GM21528 (cell line): Measurements from ENCODE around the gene PAPPA.

ENCODE experiments used
- ATAC-seq: cut with Tn5 transposase; IDR thresholded peaks from one replicate; pipeline ENCODE4 v1.9.1; 2021; ENCODE audit warnings: mild to moderate bottlenecking, moderate library complexity; ENCODE audit not compliant: unreplicated experiment, low FRiP score

Gene PAPPA

GRCh38 chr9:116334546-116335150 is 181.1 kb downstream of the PAPPA start:
- ATAC-seq = no peak

DNA sequence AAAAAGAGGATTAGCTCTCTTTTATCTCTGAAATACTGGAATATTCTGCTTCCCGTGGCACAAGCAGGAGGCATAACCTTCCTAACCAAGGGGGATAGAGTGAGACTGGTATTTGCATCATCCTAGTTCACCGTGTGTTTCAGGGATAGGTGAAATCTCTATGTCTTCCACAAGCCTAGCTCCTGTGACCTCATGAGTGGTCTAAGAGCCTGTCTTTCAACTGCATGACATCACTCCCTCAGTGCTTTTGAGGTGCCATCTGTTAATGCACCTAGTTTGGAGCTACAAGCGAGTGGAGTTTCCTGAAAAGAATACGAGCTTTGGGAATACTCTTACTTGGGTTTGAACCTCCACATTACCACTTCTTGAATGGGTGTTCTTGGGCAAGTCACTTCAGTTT is 181.8 kb downstream of the PAPPA start:
- no peak for ATAC-seq

- ATAC-seq = no peak
Measured at GRCh38 chr9:116336133-116336862, 182.7 kb downstream of the PAPPA start.

DNA sequence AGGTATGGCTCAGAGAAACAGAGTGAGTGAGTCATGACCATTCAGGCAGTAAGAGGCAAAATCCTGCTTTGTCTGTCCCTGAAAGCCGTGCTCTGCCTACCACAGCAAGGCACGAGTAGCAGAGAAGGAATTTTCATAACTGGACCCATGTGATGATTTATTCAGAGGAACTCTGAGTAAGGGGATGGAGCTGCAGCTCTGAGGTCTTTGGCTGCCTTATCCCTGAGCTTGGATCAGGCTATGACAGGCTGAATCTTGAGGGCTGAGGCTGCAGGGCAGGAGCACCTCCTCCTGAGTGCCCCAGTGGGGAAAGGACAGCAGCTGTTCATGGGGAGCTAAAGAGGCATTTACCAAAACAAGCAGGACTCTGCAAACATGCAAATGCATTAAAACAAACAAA is 183.4 kb downstream of the PAPPA start:
- ATAC-seq = no peak

DNA sequence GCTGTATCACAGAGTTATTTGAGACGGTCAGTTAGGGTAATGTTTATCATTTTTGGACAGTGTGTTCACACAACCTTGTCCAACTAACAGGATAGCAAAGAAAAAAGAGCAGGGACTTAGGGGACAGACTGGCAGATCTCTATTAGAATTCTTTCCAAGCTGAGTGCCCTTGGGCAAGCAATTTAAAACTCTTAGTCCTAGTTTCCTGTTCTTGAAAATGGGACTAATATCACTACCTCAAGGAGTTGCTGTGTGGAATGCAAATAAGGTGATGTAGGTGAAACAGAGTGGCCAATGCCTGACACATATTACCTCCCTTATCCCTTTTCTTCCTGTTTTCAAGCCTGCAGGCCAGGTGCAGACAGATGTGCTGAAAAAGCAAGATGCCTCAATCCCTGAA is 186.7 kb downstream of the PAPPA start:
- no peak for ATAC-seq

GRCh38 chr9:116342061-116342460 is 188.5 kb downstream of the PAPPA start:
- ATAC-seq = no peak

DNA sequence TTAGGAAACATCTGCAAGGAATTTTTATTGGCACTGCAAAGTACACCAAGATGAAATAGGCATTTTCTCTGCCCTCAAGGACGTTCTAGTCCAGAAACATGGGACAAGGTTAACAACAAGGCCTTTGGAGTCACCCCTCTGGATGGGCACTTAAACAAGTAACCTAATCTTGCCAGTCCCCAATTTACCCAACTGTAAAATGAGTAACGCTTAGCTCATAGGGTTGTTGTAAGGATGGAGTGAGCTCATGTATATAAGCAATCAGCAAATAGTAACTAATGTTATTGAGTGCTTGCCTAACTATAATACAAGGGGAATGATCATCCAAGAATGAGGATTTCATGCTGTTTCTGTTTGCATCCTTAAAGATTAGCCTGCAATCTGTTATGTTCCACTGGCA is 189.3 kb downstream of the PAPPA start:
- ATAC-seq = no peak

GRCh38 chr9:116344416-116344815 is 190.8 kb downstream of the PAPPA start:
- ATAC-seq = no peak

DNA sequence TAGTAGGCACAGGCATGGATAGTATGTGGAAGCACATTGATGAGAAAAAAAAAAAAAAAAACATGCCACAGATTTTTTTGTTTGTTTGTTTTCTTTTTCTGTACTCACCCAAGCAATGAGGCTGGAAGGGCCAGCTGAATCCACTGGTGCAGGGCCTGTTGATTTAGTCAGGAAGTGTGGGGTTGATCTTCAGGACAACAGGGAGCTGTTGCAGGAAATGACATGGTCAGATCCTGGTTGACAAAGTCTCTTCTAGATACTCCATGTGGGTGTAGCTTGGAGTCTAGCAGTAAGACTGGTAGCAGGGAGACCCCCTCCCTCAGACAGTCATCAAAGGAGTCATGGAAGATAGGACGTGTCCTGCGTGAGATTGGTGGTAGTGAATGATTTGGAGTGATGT is 191.8 kb downstream of the PAPPA start:
- ATAC-seq = no peak

DNA sequence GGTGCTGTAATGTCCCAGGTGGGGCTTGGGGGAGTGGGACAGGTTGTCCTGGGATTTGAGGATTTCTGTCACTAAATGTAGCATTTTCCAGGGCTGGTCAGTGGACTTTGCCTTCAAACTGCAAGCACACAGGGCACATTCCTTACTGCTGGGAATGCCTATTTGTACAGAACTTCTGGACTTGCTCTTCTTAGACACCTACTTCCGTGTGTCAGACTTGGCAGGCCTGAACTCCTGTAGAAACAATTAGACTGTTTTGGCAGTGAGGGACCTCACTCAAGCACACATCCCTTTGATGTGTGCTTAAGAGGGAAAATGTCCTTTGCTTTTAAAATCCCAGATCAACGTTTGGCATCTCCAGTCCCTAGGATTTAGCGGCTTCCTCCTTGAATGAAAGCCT is 192.2 kb downstream of the PAPPA start:
- no peak for ATAC-seq

DNA sequence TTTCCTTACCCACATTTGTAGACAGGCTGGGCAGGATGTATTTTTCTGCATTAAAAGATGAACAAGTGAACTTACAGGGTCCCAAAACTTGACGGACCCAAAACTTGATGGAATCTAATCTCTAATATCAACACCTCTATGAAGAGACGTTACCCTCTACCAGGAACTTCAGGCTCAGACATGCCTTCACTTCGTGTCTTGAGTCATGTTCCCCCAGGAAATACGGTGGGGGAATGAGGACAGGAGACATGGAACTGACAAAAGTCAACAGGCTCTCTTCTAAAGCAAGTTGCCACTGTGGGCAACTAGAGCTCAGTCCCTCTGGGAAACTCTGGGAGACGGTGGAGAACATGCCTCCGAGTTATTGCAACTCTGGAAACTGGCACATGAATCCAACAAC is 196.1 kb downstream of the PAPPA start:
- no peak for ATAC-seq

DNA sequence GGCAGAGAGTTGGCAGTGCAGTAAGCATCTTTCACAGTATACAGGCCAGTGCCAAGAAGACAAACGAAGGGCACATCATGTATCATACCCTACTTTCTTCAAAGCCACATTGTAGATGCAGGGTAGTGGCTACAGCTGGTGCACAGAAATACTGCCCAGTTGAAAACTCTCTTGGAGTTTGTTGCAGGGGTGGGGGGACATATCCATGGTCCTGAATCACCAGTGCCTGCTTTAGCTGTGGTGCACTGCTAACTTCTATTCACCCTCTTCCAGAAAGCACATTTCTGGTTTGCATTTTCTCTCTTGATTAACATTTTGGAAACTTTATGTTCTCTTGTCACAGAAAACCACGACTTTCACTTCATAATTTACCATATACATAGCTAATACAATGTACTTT is 196.6 kb downstream of the PAPPA start:
- no peak for ATAC-seq

DNA sequence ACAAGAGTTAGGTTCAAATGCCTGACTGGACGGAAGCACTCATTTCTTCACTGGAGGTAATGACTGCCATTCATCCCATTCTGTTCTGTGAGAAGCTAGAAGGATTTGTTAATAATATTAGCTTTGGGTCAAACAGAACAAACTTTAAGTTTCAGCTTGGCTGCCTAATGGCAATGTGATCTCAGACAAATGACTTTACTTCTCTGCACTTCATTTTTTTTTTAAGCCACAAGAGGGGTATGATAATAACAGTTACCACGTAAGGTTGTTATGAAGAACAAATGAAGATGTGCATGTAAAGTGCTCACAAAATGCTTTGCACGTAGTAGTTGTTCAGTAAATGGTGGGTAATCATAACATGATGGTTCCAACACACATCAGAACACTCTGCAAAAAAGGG is 199.4 kb downstream of the PAPPA start:
- no peak for ATAC-seq

DNA sequence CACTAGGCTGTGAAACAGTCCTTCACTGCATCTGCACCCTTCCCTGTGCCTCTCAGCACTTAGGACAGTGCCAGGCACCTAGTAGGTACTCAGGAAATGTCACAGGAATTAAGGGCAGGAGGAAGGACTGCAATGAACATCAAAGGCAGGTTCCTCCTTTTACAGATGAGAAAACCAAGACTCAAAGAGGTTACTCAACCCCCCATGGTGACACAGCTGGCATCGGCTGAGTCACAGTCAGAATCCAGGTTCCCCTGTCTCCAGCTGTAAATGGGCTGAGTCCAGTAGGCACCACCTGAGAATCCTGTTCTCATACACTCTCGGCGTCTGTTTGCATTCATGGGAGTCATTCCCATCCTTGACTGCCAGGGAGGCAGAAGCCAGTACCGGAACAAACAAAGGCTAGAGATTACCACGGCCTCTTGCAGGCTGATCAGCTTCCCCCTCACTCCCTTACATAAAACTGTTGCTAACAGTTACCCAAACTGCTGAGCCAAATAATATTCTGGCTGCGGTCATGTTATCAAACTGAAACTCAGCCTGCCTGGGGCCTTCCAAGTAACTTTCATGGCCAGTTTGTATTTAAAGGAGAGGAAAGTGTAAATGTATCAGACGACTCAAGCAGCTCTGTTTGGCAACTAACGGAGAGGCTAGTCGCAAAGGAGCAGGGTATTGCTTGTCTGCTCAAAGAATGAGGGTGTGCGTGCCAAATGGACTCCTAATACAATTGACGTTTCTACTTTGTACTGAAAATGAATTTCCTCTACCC is 201.7 kb downstream of the PAPPA start:
- no peak for ATAC-seq

GRCh38 chr9:116358251-116358650 is 204.7 kb downstream of the PAPPA start:
- ATAC-seq = no peak

DNA sequence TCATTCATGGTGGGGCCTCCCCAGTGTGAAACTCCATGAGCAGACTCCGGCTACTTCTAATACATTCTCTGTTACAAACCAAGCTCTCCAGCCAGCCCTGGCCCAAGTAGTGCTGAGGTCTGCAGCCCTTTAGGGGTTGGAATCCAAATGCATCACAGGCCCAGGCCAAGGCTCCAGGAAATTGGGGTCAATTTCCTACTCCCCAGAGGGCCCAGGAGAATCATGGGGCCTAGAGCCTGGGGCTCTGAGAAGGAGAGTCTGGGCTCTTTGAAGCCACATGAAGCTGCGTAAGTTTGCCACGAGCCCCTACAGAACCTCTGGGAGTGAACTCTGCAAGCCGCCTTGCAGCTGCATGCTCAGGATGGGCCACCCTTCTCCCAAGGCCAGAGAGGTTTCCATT is 206.4 kb downstream of the PAPPA start:
- no peak for ATAC-seq

DNA sequence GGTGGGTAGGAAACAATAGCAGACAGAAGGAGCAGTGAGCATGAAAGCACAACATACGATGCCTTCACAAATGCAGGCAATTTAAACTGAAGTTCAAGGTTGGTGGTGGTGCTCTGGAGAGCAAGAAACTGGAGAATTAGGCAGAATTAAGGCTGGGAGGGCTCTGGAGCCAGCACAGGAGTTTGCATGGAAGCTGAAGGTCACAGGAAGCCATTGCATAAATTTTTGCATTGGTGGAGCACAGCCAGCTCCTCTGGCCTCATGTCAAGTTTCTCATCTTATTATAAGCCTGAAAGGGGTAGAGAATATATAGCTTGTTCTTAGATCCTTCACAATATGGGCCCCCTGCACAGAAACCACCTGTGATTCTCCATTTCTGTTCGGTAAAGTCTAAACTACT is 207.4 kb downstream of the PAPPA start:
- ATAC-seq = no peak

DNA sequence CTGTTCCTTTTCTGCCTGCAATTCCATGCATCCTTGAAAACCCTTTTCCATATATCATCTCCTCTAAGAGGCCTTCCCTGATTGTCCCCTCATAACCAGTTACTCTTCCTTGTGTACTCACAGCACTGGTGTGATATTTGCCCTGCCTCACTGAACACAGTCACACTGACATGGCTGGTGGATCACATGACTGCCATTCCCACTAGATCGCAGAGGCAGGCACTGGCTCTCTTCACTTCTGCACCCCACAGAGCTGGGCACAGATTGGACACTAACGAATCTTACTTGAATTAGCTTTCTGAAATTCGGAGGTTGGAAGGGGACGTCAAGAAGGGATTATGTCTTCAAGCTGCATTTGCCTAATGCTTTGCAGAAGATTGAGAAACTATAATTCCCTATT is 208.0 kb downstream of the PAPPA start:
- no peak for ATAC-seq

DNA sequence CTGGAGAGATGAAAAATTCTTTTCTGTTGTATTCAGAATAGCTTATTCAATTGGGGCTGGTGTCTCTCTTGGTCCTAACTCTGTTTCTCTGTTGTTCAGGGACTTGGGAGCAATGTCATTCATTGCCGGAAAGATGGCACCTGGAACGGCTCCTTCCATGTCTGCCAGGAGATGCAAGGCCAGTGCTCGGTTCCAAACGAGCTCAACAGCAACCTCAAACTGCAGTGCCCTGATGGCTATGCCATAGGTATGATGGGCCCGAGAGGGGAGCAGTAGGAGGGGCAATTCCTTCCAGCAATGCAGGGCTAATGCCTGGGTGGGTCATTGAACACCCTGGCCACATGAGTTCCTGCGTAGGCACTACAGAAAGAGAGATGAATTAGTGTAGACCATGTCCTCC is 208.9 kb downstream of the PAPPA start:
- ATAC-seq = no peak

DNA sequence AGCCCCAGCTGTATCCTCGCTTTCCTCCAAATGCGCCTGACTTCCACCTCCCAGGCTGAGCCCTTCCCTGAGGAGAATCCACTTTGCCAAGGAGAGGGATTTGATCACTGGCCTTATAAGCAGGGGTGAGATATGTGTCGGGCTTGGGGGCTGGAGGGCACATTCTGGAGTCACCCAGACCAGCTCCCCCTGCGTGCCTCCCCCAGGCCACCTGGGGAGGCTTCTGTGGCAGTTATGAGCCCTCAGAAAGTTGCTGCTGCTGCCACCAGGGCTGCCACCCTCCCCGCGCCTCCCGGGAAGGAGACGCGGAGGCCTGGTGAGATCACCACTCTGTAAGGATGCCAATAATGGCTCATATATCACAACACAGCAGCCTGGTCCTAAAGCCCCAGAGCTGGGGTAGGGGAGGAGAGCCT is 211.5 kb downstream of the PAPPA start:
- ATAC-seq = no peak

DNA sequence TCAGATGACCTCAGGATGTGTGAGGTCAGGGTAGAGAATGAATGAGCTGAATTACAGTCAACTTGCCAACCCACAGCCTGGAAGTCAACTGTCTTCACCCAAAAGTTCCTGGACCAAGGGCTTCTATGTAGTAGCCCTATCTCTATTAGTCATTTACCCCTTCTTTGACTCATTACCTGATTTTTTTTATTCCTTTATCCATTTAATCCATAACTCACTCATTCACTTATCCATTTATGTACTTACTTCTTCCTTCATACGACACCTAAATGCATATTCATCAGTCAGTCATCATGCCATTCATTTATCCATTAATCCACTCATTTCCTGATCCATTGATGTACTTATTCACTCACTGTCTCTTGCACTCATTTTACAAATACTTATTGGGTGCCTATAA is 212.7 kb downstream of the PAPPA start:
- ATAC-seq = no peak

- no peak for ATAC-seq
Measured at GRCh38 chr9:116368680-116369079, 215.1 kb downstream of the PAPPA start.
